Mesendoderm (in vitro differentiated cells): ENCODE results near the gene AHCYL2.

Experiments
- DNase-seq: peaks from one replicate; pipeline ENCODE4 v3.0.0; 2013
- H2AK5ac ChIP-seq: 2 replicates; pipeline ENCODE4 v1.6.1; 2013; ENCODE audit warnings: low read length, inconsistent platforms
- H2BK120ac ChIP-seq: 2 replicates; pipeline ENCODE4 v1.6.1; 2013; ENCODE audit warnings: low read depth, mild to moderate bottlenecking, low read length, moderate library complexity, mixed read lengths
- H2BK15ac ChIP-seq: replicated peaks from 2 replicates; pipeline ENCODE4 v1.6.1; 2013; ENCODE audit warnings: low read depth, mild to moderate bottlenecking, moderate library complexity
- H2BK5ac ChIP-seq: 2 replicates; pipeline ENCODE4 v1.6.1; 2013; ENCODE audit warnings: low read length, inconsistent platforms
- H3K18ac ChIP-seq: 2 replicates; pipeline ENCODE4 v1.6.1; 2013; ENCODE audit warnings: mild to moderate bottlenecking, low read length, mixed read lengths
- H3K23ac ChIP-seq: one replicate; pipeline ENCODE4 v1.6.1; 2013; ENCODE audit warnings: low read length
- H3K27ac ChIP-seq: 2 replicates; pipeline ENCODE4 v1.5.1; 2013; ENCODE audit warnings: low read depth, mild to moderate bottlenecking, inconsistent platforms, low read length, moderate library complexity
- H3K27me3 ChIP-seq: 2 replicates; pipeline ENCODE4 v1.6.1; 2013; ENCODE audit warnings: low read length, control low read depth, mild to moderate bottlenecking, inconsistent platforms; ENCODE audit not compliant: insufficient read depth, poor library complexity
- H3K36me3 ChIP-seq: 2 replicates; pipeline ENCODE4 v1.6.1; 2013; ENCODE audit warnings: low read length, inconsistent platforms; ENCODE audit not compliant: control insufficient read depth, insufficient read depth
- H3K4ac ChIP-seq: one replicate; pipeline ENCODE4 v1.6.1; 2013; ENCODE audit warnings: low read depth, mild to moderate bottlenecking, low read length, moderate library complexity
- H3K4me1 ChIP-seq: 2 replicates; pipeline ENCODE4 v1.6.1; 2013; ENCODE audit warnings: low read depth, low read length, inconsistent platforms; ENCODE audit not compliant: control insufficient read depth
- H3K4me2 ChIP-seq: 2 replicates; pipeline ENCODE4 v1.6.1; 2013; ENCODE audit warnings: low read length
- H3K4me3 ChIP-seq: 2 replicates; pipeline ENCODE4 v1.5.1; 2013; ENCODE audit warnings: mild to moderate bottlenecking, low read length
- H3K56ac ChIP-seq: one replicate; pipeline ENCODE4 v1.6.1; 2013; ENCODE audit warnings: low read length
- H3K79me1 ChIP-seq: 2 replicates; pipeline ENCODE4 v1.6.1; 2013; ENCODE audit warnings: low read length, inconsistent platforms
- H3K79me2 ChIP-seq: 2 replicates; pipeline ENCODE4 v1.6.1; 2013; ENCODE audit warnings: mild to moderate bottlenecking, low read length; ENCODE audit not compliant: control insufficient read depth, insufficient read depth
- H3K9ac ChIP-seq: 2 replicates; pipeline ENCODE4 v1.6.1; 2013; ENCODE audit warnings: low read length, inconsistent platforms
- H4K5ac ChIP-seq: one replicate; pipeline ENCODE4 v1.6.1; 2013; ENCODE audit warnings: low read length
- H4K8ac ChIP-seq: one replicate; pipeline ENCODE4 v1.6.1; 2013; ENCODE audit warnings: low read depth, mild to moderate bottlenecking, control low read depth, low read length, moderate library complexity
- WGBS: extraction: QIAGEN DNeasy Blood & Tissue Kit; methylation state at CpG from one replicate; pipeline ENCODE4 v1.1.7; 2013; ENCODE audit warnings: low lambda C conversion rate, missing lambda C conversion rate; ENCODE audit not compliant: insufficient coverage; ENCODE audit errors: extremely low coverage; 5-methylcytosine and 5-hydroxymethylcytosine counted together

AHCYL2 gene

DNA sequence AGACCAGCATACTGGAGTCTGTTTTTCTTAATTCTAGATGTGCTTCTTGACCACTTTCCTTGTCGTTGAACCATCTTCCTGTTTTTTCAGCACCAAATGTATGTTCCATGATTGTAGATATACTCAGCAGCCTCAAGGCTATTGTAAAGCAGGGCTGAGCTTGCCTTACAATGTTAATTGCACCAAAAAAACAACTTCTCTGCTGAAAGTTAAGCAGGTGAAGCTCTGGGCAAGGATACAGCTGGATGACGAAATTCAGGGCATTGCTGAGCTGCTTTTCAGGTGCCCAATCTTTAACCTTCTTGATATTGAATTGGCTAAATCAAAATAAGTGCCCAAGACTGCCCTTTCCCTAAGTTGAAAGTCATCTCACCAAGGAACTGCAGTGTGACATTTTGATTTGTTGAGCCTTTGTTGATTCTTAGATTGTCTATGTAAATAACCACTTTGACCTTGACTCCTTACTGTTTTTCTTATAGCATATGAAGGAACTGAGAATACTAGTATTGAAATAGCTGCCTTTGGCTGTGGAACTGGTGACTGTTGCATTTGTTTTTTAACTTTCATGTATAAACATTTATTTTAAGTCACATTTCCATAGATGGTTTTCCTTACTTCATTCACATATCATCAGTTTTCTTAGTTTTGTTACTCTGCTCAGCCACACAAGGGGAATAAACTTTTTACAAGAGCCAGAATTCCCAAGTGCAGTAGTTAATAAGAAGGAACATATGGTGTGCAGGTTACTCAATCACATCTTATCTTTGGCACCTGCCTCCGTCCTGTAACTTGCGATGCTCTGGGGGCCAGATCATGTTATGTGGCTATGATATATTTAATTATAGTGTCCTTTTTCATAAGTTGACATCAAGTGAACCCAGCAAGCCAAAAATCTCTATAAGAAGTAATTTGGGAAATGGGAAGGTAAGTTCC, 3.1 kb downstream of the AHCYL2 start:
- Histone ChIP-seq H3K79me1 (peaks cover 3% of the 10 kb centered on the region), H3K18ac (no peak overlapping the region), H3K9ac (no peak overlapping the region), H2BK15ac (no peak overlapping the region), H3K4me3 (no peak overlapping the region), H3K79me2 (peaks cover 2% of the 10 kb centered on the region), H3K56ac (no peak overlapping the region), H4K5ac (no peak overlapping the region), H3K4ac (no peak overlapping the region), H3K27me3 (no peaks in the 10 kb centered on the region), H3K23ac (no peak overlapping the region), H2BK5ac (no peak overlapping the region), H4K8ac (no peak overlapping the region), H3K4me2 (no peak overlapping the region), H3K27ac (no peak overlapping the region), H2AK5ac (no peak overlapping the region), H3K4me1 (peaks cover 2% of the 10 kb centered on the region), H3K36me3 (no peaks in the 10 kb centered on the region), H2BK120ac (no peak overlapping the region)
- no CpG with 5 or more reads among the region's 4 CpGs for whole genome bisulfite sequencing
- no peak for DNase-seq

DNA sequence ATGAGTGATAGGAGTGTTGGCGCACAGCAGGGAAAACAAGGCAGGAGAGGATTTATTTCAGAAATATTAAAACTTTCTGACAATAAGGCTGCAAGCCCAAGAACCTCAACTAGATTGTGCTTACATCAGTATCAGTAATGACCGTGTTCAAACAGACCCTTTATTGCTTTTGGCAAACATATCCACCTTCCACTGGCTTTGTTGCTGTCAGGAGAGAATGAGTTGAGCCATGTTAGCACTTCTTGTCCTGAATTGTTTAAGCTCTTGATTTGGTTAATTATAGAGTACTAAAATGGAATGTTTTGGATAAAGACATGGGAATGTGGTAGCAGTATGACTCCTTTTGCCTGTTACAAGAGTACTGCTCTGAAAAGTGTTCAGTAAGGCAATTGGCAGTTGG, 3.8 kb downstream of the AHCYL2 start:
- DNase-seq = no peak
- H3K4me2 ChIP-seq = no peak overlapping the region
- no peaks in the 10 kb centered on the region for H3K36me3 ChIP-seq
- peaks cover 3% of the 10 kb centered on the region for H3K79me1 ChIP-seq
- no peak overlapping the region for H2BK5ac ChIP-seq
- no peak overlapping the region for H2AK5ac ChIP-seq
- H3K9ac ChIP-seq = no peak overlapping the region
- H3K4ac ChIP-seq = no peak overlapping the region
- no peak overlapping the region for H2BK120ac ChIP-seq
- H3K23ac ChIP-seq = no peak overlapping the region
- no peak overlapping the region for H4K5ac ChIP-seq
- no peak overlapping the region for H3K56ac ChIP-seq
- no peak overlapping the region for H2BK15ac ChIP-seq
- H3K4me1 ChIP-seq = peaks cover 2% of the 10 kb centered on the region
- H3K79me2 ChIP-seq = peaks cover 2% of the 10 kb centered on the region
- H3K27ac ChIP-seq = no peak overlapping the region
- no peaks in the 10 kb centered on the region for H3K27me3 ChIP-seq
- no peak overlapping the region for H3K18ac ChIP-seq
- H3K4me3 ChIP-seq = no peak overlapping the region
- WGBS = no CpG with 5 or more reads among the region's 2 CpGs
- no peak overlapping the region for H4K8ac ChIP-seq

DNA sequence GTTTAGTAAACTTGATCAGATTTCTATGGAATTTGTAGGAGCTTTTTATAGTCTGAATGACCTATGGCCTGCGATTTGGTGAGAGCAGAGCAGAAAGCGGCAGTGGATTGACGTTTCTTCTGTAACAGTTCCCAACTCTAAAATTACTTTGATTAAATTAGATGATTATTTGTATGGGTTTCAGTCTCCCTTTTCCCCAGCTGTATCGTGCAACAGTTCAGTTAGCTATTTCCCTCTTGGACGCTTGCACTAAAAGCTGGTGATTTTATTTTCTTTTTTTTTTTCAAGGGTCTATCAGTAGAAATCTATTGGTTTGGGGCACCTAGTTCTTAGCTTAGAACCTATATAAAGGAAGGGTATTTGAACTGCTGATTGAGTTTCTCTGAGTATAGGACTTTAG, 6.8 kb downstream of the AHCYL2 start:
- no peak overlapping the region for H3K27ac ChIP-seq
- WGBS = no CpG with 5 or more reads among the region's 5 CpGs
- H3K23ac ChIP-seq = no peak overlapping the region

DNA sequence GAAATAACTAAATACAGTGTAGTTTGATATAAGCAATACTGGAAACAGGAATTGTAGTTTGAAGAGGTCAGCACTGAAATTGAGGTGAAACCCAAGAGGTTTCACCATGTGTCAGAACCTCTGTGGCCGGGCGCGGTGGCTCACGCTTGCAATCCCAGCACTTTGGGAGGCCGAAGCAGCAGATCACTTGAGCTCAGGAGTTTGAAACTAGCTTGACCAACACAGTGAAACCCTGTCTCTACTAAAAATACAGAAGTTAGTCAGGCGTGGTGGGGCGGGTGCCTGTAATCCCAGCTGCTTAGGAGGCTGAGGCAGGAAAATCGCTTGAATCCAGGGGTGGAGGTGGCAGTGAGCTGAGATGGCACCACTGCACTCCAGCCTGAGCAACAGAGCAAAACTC, 13.7 kb downstream of the AHCYL2 start:
- Histone ChIP-seq H2BK15ac (no peak overlapping the region), H2AK5ac (no peak overlapping the region), H3K79me2 (no peaks in the 10 kb centered on the region), H2BK5ac (no peak overlapping the region), H3K79me1 (no peaks in the 10 kb centered on the region), H3K27me3 (no peaks in the 10 kb centered on the region), H4K8ac (no peak overlapping the region), H4K5ac (no peak overlapping the region), H3K9ac (no peak overlapping the region), H3K4me2 (no peak overlapping the region), H3K4me1 (no peaks in the 10 kb centered on the region), H3K4me3 (no peak overlapping the region), H3K27ac (no peak overlapping the region), H3K36me3 (no peaks in the 10 kb centered on the region), H2BK120ac (no peak overlapping the region), H3K18ac (no peak overlapping the region), H3K4ac (no peak overlapping the region), H3K23ac (no peak overlapping the region), H3K56ac (no peak overlapping the region)
- no peak for DNase-seq
- no CpG with 5 or more reads among the region's 8 CpGs for WGBS

More for the DNA sequence above, 6.8 kb downstream of the AHCYL2 start:
- no peak overlapping the region for H2BK5ac ChIP-seq
- H2AK5ac ChIP-seq = no peak overlapping the region
- H3K36me3 ChIP-seq = no peaks in the 10 kb centered on the region
- H3K27me3 ChIP-seq = no peaks in the 10 kb centered on the region
- H3K4ac ChIP-seq = no peak overlapping the region
- H3K18ac ChIP-seq = no peak overlapping the region
- H3K9ac ChIP-seq = no peak overlapping the region
- no peak overlapping the region for H4K5ac ChIP-seq
- no peak overlapping the region for H4K8ac ChIP-seq
- peaks cover 3% of the 10 kb centered on the region for H3K79me1 ChIP-seq
- peaks cover 2% of the 10 kb centered on the region for H3K79me2 ChIP-seq
- H2BK15ac ChIP-seq = no peak overlapping the region
- no peak overlapping the region for H3K4me3 ChIP-seq
- H3K4me1 ChIP-seq = no peaks in the 10 kb centered on the region
- no peak overlapping the region for H3K56ac ChIP-seq
- no peak overlapping the region for H3K4me2 ChIP-seq
- no peak for DNase-seq
- H2BK120ac ChIP-seq = no peak overlapping the region

DNA sequence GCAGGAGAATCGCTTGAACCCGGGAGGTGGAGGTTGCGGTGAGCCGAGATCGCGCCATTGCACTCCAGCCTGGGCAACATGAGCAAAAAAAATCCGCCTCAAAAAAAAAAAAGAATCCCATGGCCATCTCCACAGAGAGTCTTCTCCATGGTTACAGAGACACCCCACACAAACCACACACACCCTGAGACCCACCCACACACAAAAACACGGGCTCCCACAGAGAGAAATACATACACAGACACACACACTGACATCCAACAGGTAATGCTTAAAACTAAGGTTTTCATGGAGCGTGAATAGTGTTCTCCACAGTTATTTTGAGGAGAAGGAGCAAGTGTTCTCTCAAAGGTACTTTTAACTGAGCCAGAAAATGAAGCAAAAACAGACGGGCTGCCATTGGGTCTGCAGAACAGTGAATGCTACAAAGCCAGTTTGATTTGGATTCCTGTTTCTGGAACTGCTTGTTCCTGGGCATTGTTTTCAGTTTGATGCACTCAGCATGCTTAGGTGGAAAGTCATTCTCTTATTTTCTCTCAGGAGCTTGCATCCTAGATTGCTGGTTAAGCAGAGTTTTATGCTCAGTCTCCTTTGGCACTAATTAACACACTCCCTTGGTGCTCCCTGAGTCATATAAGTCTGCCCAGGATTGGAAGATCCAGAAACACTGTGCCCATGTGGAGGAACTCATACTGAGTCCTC, 15.4 kb downstream of the AHCYL2 start:
- H3K18ac ChIP-seq = no peak overlapping the region
- H3K79me2 ChIP-seq = no peaks in the 10 kb centered on the region
- no peak overlapping the region for H3K9ac ChIP-seq
- H3K27ac ChIP-seq = no peak overlapping the region
- no peak overlapping the region for H3K4ac ChIP-seq
- H3K79me1 ChIP-seq = no peaks in the 10 kb centered on the region
- no peak overlapping the region for H2BK5ac ChIP-seq
- no peak overlapping the region for H4K5ac ChIP-seq
- H2AK5ac ChIP-seq = no peak overlapping the region
- no peak for DNase-seq
- WGBS = no CpG with 5 or more reads among the region's 10 CpGs
- H2BK15ac ChIP-seq = no peak overlapping the region
- H3K4me2 ChIP-seq = no peak overlapping the region
- no peak overlapping the region for H4K8ac ChIP-seq
- H3K4me3 ChIP-seq = no peak overlapping the region
- H3K23ac ChIP-seq = no peak overlapping the region
- no peaks in the 10 kb centered on the region for H3K4me1 ChIP-seq
- H2BK120ac ChIP-seq = no peak overlapping the region
- H3K27me3 ChIP-seq = no peaks in the 10 kb centered on the region
- H3K56ac ChIP-seq = no peak overlapping the region
- no peaks in the 10 kb centered on the region for H3K36me3 ChIP-seq
